ENCODE measurements around the gene NLGN2.

DNA sequence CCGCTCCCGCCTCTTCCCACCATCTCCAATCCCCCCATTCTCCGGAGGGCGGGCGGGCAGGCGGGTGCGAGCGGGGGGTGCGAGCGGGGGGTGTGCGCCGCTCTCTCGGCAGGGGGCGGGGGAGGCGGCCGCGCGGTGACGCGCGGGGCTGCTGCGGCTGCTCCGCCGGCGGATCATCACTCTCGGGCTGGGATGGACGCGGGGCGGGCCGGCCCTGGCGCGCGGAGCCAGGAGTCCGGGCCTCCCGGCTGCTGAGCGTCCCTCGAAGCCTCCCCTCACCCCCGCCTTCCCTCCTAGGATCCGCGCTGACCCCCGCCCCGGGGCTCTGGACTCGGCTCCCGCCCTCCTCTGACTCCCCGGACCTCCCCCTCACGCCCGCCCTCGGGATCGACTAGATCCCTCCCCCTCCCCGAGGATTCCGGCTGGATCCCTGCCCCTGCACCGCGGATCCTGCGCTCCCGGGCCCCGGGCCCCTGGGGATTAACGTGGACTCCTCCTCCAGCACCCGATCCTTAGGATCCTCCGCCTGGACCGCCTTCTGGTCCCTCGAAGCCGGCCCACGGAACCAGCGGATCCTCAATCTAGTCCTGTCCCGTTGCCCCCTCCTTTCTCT is 2.8 kb upstream of the NLGN2 start:
- no peak for TF ChIP-seq CTCF (IDR thresholded peaks at IDR 0.05; ENCODE audit: low read length)
- no peak for TF ChIP-seq EZH2 (IDR thresholded peaks at IDR 0.05; ENCODE audit: borderline replicate concordance, low read length)

Measured in OCI-LY1 (cell line).